ENCODE data around the gene B2M. TPM values are rescaled to one million over a fixed set of nuclear protein-coding genes. Genes with fewer than 3 reads are reported as not detected.
"Not testable (repeated sequence)": the region's sequence is repeated elsewhere in the genome, so short reads cannot be mapped to it uniquely, and the experiment has no call there.

B2M gene
- total and polyA plus RNA-seq, 10 of the 15 experiments (the other 5 are each of a cell fraction or from before 2014, with no cell fraction given): 2,901 to 22,794 (median 8,374) TPM

- BruUV-seq (replicated peaks): TSS peak; percentile 87
- H3K4me3 ChIP-seq: peak overlapping the region; percentile 34; the same call in 1 of the 2 replicates
- TF ChIP-seq POLR2AphosphoS5 (IDR thresholded peaks at IDR 0.05; ENCODE audit: low read length): peak; percentile 2; the same call in 1 of the 2 replicates
- peak; percentile 82; the same call in 1 of the 2 replicates for TF ChIP-seq RCOR1 (conservative IDR thresholded peaks at IDR 0.05; ENCODE audit: low read depth, low read length)
- TF ChIP-seq BHLHE40 (IDR thresholded peaks at IDR 0.05; ENCODE audit: borderline replicate concordance in 1 of 2, low read depth in 2 of 2, low read length in 1 of 2): peak in 1 of 2 experiments; percentile 90; a peak in 3 of 4 replicates
- TF ChIP-seq CBX5 (IDR thresholded peaks at IDR 0.05; ENCODE audit: low read depth): peak; percentile 73; the same call in 1 of the 2 replicates
- TF ChIP-seq ZNF217 (IDR thresholded peaks at IDR 0.05): peak; percentile 93
- peak; percentile 97 for TF ChIP-seq SMARCA5 (IDR thresholded peaks at IDR 0.05)
- peak; percentile 29; the same call in 1 of the 2 replicates for TF ChIP-seq SMC3 (IDR thresholded peaks at IDR 0.05; ENCODE audit: borderline replicate concordance, low read length)
- TF ChIP-seq KDM1A (IDR thresholded peaks at IDR 0.05; ENCODE audit: borderline replicate concordance): peak; percentile 18; the same call in 1 of the 2 replicates
- peak; percentile 87 for TF ChIP-seq MLLT1 (IDR thresholded peaks at IDR 0.05)
- peak; percentile 38; the same call in 1 of the 2 replicates for TF ChIP-seq RB1 (IDR thresholded peaks at IDR 0.05; ENCODE audit: borderline replicate concordance)
- TF ChIP-seq HDGF (IDR thresholded peaks at IDR 0.05): peak; percentile 26
- 0 out of 2 replicates have a peak, but pooled peaks have one; percentile 57 for TF ChIP-seq POLR2AphosphoS2 (IDR thresholded peaks at IDR 0.05; ENCODE audit: low read depth, low read length)
- TF ChIP-seq SIN3A (IDR thresholded peaks at IDR 0.05; ENCODE audit: low read depth, low read length): 0 out of 2 replicates have a peak, but pooled peaks have one; percentile 38
- TF ChIP-seq BACH1 (IDR thresholded peaks at IDR 0.05; ENCODE audit: borderline replicate concordance): peak; percentile 62
- TF ChIP-seq ELK1 (IDR thresholded peaks at IDR 0.05; ENCODE audit: low read depth, low read length): peak; percentile 17; the same call in 1 of the 2 replicates
- TF ChIP-seq EP300 (IDR thresholded peaks at IDR 0.05; ENCODE audit: borderline replicate concordance in 1 of 2, control insufficient read depth in 1 of 2, low read depth in 2 of 2, low read length in 2 of 2): peak in 1 of 2 experiments; percentile 4; a peak in 1 of 4 replicates
- TF ChIP-seq PBX3 (IDR thresholded peaks at IDR 0.05; ENCODE audit: insufficient replicate concordance, low read depth, low read length): peak; percentile 10
Observed at GRCh38 chr15:44728232-44728575, 16.9 kb downstream of the B2M start.

More at GRCh38 chr15:44728232-44728575, 16.9 kb downstream of the B2M start:
- ChIA-PET CTCF (interaction anchor here (0.7 to 8.1 kb wide), 7 partner anchors 9 to 226 kb away, joined by 3 to 153 read pairs (median 5); partner anchors contain the start of genes B2M, PATL2, SPG11 and TRIM69), POLR2A (interaction anchor here (0.6 to 24.8 kb wide), 9 partner anchors 4 to 919 kb away, joined by 3 to 718 read pairs (median 11); partner anchors contain the start of genes B2M, PATL2, SPG11 and TRIM69), RAD21 (ENCODE audit: unreplicated experiment) (interaction anchor here (0.5 to 19.7 kb wide), 9 partner anchors 8 to 192 kb away, joined by 3 to 680 read pairs (median 7); partner anchors contain the start of genes B2M, EIF3J, PATL2 and SPG11), SMC1A (ENCODE audit: uncharacterized antibody, unreplicated experiment) (interaction anchor here (0.6 to 16.1 kb wide), 10 partner anchors 8 to 152 kb away, joined by 3 to 637 read pairs (median 4); partner anchors contain the start of genes B2M, PATL2, SPG11 and TRIM69)
- intact Hi-C loops (cut with micrococcal nuclease; ENCODE audit: unreplicated experiment): loop anchor here (1.0 kb wide), 1 partner anchor 65 kb away; the partner anchor contains the start of gene SPG11
- in situ Hi-C loops (cut with MboI): loop anchor here (10.0 kb wide), 1 partner anchor 933 kb away; the partner anchor contains the start of gene SERF2
- 11% methylated on average over 5 of the region's 5 CpGs for WGBS (ENCODE audit: insufficient coverage, insufficient replicate concordance, low lambda C conversion rate, missing lambda C conversion rate)
- H3K9me3 ChIP-seq (replicated peaks; ENCODE audit: control insufficient read depth, insufficient read depth, low read length); H3K27me3 ChIP-seq (replicated peaks in 1 of 2; ENCODE audit: control insufficient read depth in 2 of 2, insufficient read depth in 2 of 2, low read length in 1 of 2); DNase-seq (ENCODE audit: low read depth, low spot score); ATAC-seq; FAIRE-seq; H2AFZ ChIP-seq (ENCODE audit: control insufficient read depth, low read depth, low read length); H4K20me1 ChIP-seq (ENCODE audit: control insufficient read depth, insufficient read depth): not testable (repeated sequence)
- peak overlapping the region; percentile 99 for H3K27ac ChIP-seq (ENCODE audit: control insufficient read depth, insufficient read depth)
- peaks cover 83% of the 10 kb centered on the region for H3K79me2 ChIP-seq (ENCODE audit: control insufficient read depth, insufficient read depth, low read length)
- H3K4me2 ChIP-seq (ENCODE audit: control insufficient read depth, insufficient read depth): peak overlapping the region; percentile 85
- H3K36me3 ChIP-seq (ENCODE audit: control insufficient read depth in 2 of 2, insufficient read depth in 2 of 2, low read length in 1 of 2): peaks cover 0 to 14% of the 10 kb centered on the region in 2 experiments; a peak in 3 of 4 replicates
- peak overlapping the region; percentile 82 for H3K9ac ChIP-seq (ENCODE audit: control insufficient read depth, insufficient read depth, low read length)
- H3K4me1 ChIP-seq (ENCODE audit: control insufficient read depth, insufficient read depth, low read length): peaks cover 31% of the 10 kb centered on the region
